HuH-7 (cell line): ENCODE results near the gene FAM228A.

Experiments used
- DNase-seq: peaks from one replicate; pipeline ENCODE4 v3.0.0; 2011; ENCODE audit warnings: low spot score

The FAM228A gene

GRCh38 chr2:24225499-24226242 lies 50.8 kb downstream of the FAM228A start:
- DNase-seq = no peak

- no peak for DNase-seq
These were observed 53.6 kb downstream of the FAM228A start for GRCh38 chr2:24228470-24228869.

GRCh38 chr2:24231461-24231881 lies 56.6 kb downstream of the FAM228A start:
- no peak for DNase-seq

- no peak for DNase-seq
These were observed 58.5 kb downstream of the FAM228A start for GRCh38 chr2:24233321-24233720.

GRCh38 chr2:24237313-24237712 lies 62.5 kb downstream of the FAM228A start:
- DNase-seq = no peak

GRCh38 chr2:24238158-24238557 lies 63.3 kb downstream of the FAM228A start:
- no peak for DNase-seq

GRCh38 chr2:24239553-24239952 lies 64.7 kb downstream of the FAM228A start:
- no peak for DNase-seq
